ENCODE measurements around the gene COL4A6. TPM values are rescaled to one million over a fixed set of nuclear protein-coding genes. Genes with fewer than 3 reads are reported as not detected.

The COL4A6 gene
- total and polyA plus RNA-seq, 4 donors: under 0.01 to 0.09 (median 0.07) TPM; not detected in 1

DNA sequence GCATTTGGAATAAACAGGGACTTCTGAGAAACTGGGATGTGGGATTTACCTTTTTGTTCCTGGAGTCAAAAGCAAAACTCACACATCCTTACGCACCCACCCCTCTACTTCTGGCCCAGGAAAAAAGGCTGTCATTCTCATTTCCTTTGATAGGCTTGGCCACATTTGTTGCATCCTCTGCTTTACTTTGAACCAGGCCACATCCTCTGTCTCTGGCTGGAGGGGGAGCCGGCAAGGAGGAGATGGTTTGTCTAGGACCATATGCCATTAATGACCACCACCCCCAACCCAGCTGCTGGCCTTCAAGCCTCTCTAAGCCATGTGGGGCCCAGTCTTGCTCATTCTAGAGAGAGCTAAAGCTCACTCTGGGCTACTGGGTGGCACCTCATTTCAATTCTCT is 282.1 kb downstream of the COL4A6 start:
- Histone ChIP-seq H3K9me3 (ENCODE audit: control insufficient read depth in 4 of 4, low read length in 3 of 4) (no peaks in the 10 kb centered on the region), H3K9ac (ENCODE audit: low read depth in 1 of 2, low read length in 2 of 2) (no peak overlapping the region), H3K27me3 (ENCODE audit: control insufficient read depth in 4 of 4, insufficient read depth in 4 of 4, low read length in 3 of 4) (peaks cover 0 to 2% (median 0%) of the 10 kb centered on the region in 4 donors), H3K4me3 (ENCODE audit: low read depth in 1 of 3, low read length in 3 of 3) (no peak overlapping the region), H3K36me3 (ENCODE audit: control insufficient read depth in 4 of 4, insufficient read depth in 3 of 4, low read depth in 1 of 4, low read length in 3 of 4) (peaks cover 0 to 10% (median 5%) of the 10 kb centered on the region in 4 donors), H3K4me1 (ENCODE audit: control insufficient read depth in 4 of 4, insufficient read depth in 4 of 4, low read length in 3 of 4) (no peaks in the 10 kb centered on the region), H3K27ac (ENCODE audit: low read depth in 1 of 2, low read length in 2 of 2) (no peak overlapping the region)
- WGBS: 96% methylated on average over 2 of the region's 2 CpGs
- no peak for TF ChIP-seq HNF4A (conservative IDR thresholded peaks at IDR 0.05)
- no peak for TF ChIP-seq FOXA1 (IDR thresholded peaks at IDR 0.05)
- TF ChIP-seq EGR1 (IDR thresholded peaks at IDR 0.05; ENCODE audit: low read depth in 2 of 2): no peak
- TF ChIP-seq, protein P1, sequence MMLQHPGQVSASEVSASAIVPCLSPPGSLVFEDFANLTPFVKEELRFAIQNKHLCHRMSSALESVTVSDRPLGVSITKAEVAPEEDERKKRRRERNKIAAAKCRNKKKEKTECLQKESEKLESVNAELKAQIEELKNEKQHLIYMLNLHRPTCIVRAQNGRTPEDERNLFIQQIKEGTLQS (IDR thresholded peaks at IDR 0.05): no peak
- TF ChIP-seq SP1 (IDR thresholded peaks at IDR 0.05): no peak
- TF ChIP-seq, protein P2, sequence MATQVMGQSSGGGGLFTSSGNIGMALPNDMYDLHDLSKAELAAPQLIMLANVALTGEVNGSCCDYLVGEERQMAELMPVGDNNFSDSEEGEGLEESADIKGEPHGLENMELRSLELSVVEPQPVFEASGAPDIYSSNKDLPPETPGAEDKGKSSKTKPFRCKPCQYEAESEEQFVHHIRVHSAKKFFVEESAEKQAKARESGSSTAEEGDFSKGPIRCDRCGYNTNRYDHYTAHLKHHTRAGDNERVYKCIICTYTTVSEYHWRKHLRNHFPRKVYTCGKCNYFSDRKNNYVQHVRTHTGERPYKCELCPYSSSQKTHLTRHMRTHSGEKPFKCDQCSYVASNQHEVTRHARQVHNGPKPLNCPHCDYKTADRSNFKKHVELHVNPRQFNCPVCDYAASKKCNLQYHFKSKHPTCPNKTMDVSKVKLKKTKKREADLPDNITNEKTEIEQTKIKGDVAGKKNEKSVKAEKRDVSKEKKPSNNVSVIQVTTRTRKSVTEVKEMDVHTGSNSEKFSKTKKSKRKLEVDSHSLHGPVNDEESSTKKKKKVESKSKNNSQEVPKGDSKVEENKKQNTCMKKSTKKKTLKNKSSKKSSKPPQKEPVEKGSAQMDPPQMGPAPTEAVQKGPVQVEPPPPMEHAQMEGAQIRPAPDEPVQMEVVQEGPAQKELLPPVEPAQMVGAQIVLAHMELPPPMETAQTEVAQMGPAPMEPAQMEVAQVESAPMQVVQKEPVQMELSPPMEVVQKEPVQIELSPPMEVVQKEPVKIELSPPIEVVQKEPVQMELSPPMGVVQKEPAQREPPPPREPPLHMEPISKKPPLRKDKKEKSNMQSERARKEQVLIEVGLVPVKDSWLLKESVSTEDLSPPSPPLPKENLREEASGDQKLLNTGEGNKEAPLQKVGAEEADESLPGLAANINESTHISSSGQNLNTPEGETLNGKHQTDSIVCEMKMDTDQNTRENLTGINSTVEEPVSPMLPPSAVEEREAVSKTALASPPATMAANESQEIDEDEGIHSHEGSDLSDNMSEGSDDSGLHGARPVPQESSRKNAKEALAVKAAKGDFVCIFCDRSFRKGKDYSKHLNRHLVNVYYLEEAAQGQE (IDR thresholded peaks at IDR 0.05): no peak
- no peak for TF ChIP-seq ZBTB33 (IDR thresholded peaks at IDR 0.05)
- TF ChIP-seq MAX (IDR thresholded peaks at IDR 0.05): no peak
- no peak for DNase-seq (ENCODE audit: low spot score)

DNA sequence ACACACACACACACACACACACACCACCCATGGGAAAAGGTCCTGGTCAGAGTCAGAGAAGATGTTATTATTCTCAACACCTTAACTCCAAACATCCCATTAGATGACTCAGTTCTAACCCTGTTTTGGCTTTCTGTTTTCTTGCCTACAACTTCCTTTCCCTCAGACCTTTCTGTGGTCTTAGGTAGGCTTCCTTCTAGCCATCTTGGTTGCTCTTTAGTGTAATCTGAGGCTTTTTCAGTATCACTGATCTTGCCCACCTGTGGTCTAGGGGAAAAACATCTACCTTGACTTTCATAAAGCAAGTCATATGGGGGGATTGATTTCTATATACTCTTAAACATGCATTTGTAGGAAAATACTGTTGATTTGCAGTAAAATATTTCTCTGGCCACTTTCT is 289.7 kb downstream of the COL4A6 start:
- H3K27ac ChIP-seq (ENCODE audit: low read depth in 1 of 2, low read length in 2 of 2): no peak overlapping the region
- H3K9ac ChIP-seq (ENCODE audit: low read depth in 1 of 2, low read length in 2 of 2): no peak overlapping the region
- H3K36me3 ChIP-seq (ENCODE audit: control insufficient read depth in 4 of 4, insufficient read depth in 3 of 4, low read depth in 1 of 4, low read length in 3 of 4): peaks cover 0 to 14% (median 6%) of the 10 kb centered on the region in 4 donors
- H3K4me3 ChIP-seq (ENCODE audit: low read depth in 1 of 3, low read length in 3 of 3): no peak overlapping the region
- H3K9me3 ChIP-seq (ENCODE audit: control insufficient read depth in 4 of 4, low read length in 3 of 4): no peaks in the 10 kb centered on the region
- no peak for DNase-seq (ENCODE audit: low spot score)
- TF ChIP-seq HNF4A (conservative IDR thresholded peaks at IDR 0.05) (no peak), RAD21 (IDR thresholded peaks at IDR 0.05) (no peak), SP1 (IDR thresholded peaks at IDR 0.05) (no peak), NR2F2 (IDR thresholded peaks at IDR 0.05) (no peak), MAX (IDR thresholded peaks at IDR 0.05) (no peak), CTCF (IDR thresholded peaks at IDR 0.05; ENCODE audit: low read depth, low read length, missing input control) (no peak), HNF4G (IDR thresholded peaks at IDR 0.05) (no peak)
- H3K27me3 ChIP-seq (ENCODE audit: control insufficient read depth in 4 of 4, insufficient read depth in 4 of 4, low read length in 3 of 4): peaks cover 0 to 2% (median 0%) of the 10 kb centered on the region in 4 donors
- no peaks in the 10 kb centered on the region for H3K4me1 ChIP-seq (ENCODE audit: control insufficient read depth in 4 of 4, insufficient read depth in 4 of 4, low read length in 3 of 4)
